GM20000 (cell line): ENCODE data around the gene TRAPPC1.

Experiments used
- DNase-seq: peaks from one replicate; pipeline ENCODE4 v3.0.0; 2012; ENCODE audit warnings: low spot score
- TF ChIP-seq, protein P1 (sequence below): IDR thresholded peaks from 2 replicates; pipeline ENCODE4 v1.5.1; 2012; ENCODE audit warnings: mild to moderate bottlenecking, control low read depth; ENCODE audit errors: extremely low read depth, missing control alignments

Gene TRAPPC1

DNA sequence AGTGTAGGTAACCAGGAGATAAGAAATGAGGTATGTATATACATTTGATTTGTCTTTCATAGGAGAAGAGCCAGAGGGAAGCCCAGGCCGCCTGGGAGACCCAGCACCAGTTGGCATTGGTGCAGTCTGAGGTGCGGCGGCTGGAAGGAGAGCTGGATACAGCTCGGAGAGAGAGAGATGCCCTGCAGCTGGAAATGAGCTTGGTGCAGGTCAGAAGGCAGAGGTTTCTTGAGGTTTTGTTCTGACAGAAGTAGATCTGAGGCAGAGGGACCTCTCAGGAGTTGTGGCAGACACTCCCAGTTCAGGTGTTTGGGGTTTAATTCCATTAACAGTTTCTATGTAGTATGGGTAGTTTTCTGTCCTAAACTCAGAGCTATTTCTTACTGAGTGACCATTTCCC lies 8.3 kb upstream of the TRAPPC1 start:
- no peak for DNase-seq
- TF ChIP-seq, protein P1, sequence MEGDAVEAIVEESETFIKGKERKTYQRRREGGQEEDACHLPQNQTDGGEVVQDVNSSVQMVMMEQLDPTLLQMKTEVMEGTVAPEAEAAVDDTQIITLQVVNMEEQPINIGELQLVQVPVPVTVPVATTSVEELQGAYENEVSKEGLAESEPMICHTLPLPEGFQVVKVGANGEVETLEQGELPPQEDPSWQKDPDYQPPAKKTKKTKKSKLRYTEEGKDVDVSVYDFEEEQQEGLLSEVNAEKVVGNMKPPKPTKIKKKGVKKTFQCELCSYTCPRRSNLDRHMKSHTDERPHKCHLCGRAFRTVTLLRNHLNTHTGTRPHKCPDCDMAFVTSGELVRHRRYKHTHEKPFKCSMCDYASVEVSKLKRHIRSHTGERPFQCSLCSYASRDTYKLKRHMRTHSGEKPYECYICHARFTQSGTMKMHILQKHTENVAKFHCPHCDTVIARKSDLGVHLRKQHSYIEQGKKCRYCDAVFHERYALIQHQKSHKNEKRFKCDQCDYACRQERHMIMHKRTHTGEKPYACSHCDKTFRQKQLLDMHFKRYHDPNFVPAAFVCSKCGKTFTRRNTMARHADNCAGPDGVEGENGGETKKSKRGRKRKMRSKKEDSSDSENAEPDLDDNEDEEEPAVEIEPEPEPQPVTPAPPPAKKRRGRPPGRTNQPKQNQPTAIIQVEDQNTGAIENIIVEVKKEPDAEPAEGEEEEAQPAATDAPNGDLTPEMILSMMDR = no peak

DNA sequence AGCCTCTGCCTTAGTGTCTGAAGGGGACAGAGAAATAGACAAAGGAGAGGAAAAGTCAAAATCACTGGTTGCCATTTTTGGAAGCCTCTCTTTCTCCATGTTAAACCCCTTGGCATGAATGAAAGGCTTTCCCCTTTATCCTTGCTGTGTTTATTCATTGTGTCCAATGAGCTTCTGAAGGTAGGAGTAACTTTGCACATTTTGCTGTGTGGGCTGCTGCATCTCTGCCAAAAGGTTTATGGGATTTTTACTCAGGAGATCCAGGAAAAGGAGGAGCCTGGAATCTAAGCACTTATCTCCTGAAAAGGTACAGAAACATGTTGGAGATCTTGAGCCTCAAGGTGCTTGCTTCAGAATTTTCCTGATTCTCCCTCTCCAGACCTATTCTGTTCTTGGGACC lies 4.1 kb upstream of the TRAPPC1 start:
- DNase-seq = no peak
- TF ChIP-seq, protein P1 = no peak

DNA sequence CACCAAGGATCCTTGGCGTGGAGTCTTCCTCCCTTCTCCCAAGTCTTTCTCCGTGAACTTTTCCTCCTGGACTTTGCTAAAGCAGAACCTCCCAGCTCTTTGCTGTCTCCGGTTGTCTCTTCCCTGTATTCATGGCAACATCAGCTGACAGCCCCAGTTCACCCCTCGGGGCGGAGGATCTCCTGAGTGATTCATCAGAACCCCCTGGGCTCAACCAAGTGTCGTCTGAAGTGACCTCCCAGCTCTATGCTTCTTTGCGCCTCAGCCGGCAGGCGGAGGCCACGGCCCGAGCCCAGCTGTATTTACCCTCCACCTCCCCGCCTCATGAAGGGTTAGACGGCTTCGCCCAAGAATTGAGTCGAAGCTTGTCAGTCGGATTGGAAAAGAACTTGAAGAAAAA lies 1.2 kb upstream of the TRAPPC1 start:
- TF ChIP-seq, protein P1 = no peak
- DNase-seq = no peak

DNA sequence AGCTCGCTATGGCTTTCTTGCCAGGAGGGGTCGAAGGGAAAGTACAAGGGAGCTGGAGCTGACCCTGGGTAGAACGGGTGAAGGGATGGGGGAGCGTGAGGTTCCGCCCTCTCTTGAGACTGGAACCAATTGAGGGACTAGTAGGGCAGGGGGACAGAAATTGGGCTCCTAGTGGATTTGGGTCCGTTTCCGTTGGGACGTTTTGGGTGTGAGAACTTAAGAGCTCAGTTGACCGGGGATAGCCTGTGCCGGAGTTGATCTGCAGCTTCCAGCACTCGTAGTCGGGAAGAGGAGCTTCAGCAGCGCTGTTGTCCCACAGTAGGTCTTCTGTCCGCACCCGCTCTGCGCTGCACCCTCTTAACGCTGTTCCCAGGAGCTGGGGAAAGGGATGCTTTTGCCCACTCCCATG lies 741 bp upstream of the TRAPPC1 start:
- no peak for DNase-seq

DNA sequence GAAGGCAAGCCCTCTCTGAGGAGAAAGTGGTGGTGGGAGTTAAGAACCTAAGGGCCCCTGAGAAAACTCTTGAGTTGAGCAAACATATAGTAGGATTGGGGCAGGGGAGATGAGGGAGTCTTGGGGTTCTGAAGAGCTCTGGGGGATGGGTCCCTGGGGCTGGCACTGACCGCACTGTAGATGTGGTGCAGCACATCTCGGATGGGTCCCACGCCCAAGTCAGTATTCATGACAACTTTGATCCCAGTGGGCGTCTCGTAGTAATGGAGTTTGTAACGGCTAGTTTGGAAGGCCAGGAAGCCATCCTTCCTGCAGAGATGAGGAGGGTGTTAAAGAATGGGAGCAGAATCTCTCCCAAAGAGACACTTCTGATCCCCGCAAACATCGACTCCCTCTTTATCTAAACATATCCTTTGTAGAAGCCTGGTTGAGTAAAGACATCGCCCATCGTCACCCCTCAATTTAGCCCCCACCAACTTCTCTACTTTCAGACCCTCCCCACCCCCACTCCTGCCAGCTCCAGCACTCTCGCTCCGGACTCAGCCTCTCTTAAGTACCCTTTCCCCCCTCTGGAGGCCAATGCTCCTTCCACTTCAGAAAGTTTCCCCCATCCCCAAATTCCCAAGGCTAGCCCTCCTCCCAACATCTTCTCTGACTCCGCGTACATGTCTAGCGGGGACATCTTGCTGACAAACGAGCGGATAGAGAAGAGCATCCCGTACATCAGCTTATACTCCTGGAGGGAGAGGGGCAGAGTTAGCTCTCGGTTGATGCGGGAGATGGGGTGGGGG lies 710 bp downstream of the TRAPPC1 start:
- DNase-seq = no peak
- TF ChIP-seq, protein P1 = no peak

More for the DNA sequence above, 741 bp upstream of the TRAPPC1 start:
- TF ChIP-seq, protein P1 = no peak

DNA sequence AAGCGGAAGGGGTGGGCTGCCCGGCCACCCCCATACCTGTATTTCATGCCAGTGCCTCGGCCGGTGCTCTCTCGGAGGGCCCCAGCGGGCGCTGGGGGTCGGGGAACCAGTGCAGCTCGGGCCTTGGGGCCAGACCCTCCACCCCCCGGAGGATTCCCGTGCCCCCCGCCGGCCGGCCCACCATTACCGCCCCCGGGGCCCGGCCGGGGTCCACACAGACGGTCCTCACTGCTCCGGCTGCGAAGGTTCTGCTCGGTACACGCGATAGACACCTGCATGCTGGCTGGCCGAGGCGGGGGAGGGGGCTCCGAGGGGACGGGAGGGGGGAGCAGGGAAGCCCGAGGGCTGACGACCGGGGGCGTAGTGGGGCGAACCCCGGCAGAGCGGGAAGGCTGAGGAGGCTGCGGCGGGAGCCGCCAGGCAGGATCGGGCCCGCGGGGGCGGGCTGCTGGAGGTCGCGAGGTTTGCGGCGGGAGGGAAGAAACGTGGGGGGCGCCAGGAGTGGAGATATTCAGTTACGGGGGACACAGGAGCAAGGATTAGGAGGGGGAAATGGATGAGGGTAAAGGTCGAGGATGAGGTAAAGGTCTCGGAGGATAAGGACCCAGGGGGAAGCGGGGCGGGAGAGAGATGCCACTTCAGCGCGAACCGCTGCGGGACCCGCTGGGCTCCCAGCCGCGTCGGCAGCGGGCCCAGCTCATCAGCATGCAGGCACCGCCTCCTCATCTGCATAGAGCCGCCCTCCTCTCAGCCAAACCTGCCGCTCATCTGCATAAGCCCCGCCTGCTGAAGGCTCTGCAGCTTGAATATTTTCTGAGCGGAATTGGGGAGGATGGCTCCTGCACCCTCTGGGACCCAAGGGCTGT lies 2.4 kb downstream of the TRAPPC1 start, which contains the start of gene KCNAB3:
KCNAB3 (minus strand) TSS at position 699 of the 866 bp plus-strand sequence; CDS start at position 278, 421 bp downstream.
- TF ChIP-seq, protein P1 = no peak
- DNase-seq = peak; percentile 89

DNA sequence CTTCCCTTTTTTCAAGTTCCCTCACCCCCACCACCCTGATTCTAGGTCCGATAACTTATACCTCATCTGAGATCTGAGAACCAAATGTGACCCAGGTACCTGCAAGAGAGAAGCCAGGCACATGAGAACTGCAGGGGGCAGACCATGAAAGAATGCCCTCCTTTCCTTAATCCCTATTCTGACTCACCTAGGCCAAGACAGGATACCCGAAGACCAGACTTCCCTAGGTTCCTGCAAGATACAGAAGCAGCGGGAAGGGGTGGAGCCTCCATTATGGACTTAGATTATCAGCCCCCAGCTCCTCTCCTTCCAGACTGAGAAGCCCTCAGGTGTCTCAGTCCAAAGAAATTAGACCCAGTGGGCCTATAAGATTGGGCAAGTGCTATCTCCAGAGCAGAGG lies 4.2 kb downstream of the TRAPPC1 start:
- TF ChIP-seq, protein P1 = no peak
- no peak for DNase-seq
